ENCODE data around the gene CRTAP. TPM values are rescaled to one million over a fixed set of nuclear protein-coding genes. Genes with fewer than 3 reads are reported as not detected.

CRTAP gene
- total and polyA plus RNA-seq, 8 donors: 17.6 to 71.0 (median 25.6) TPM

Other genes with a start within 250 kb of the CRTAP start
- gene CCR4, start 162.4 kb upstream of the CRTAP start, total RNA-seq: under 1 TPM in 4 of 6 donors, not detected in 2; 0.06 to 0.25 (median 0.09) TPM
- not detected for gene CCR4, start 162.4 kb upstream of the CRTAP start, polyA plus RNA-seq
- gene GLB1, start 16.9 kb upstream of the CRTAP start, total RNA-seq: 10 to 100 TPM; 18.0 to 47.0 (median 27.7) TPM
- gene GLB1, start 16.9 kb upstream of the CRTAP start, polyA plus RNA-seq: 10 to 100 TPM in 1 of 2 donors, 1 to 10 TPM in 1; 5.5 to 21.2 TPM
- 1 to 10 TPM; 2.8 to 6.7 (median 3.8) TPM for gene TMPPE, start 16.9 kb upstream of the CRTAP start, total RNA-seq
- under 1 TPM; 0.26 to 0.76 TPM for gene TMPPE, start 16.9 kb upstream of the CRTAP start, polyA plus RNA-seq
- under 1 TPM; 0.05 to 0.49 (median 0.20) TPM for gene SUSD5, start 104.8 kb downstream of the CRTAP start, total RNA-seq
- under 1 TPM; 0.11 to 0.54 TPM for gene SUSD5, start 104.8 kb downstream of the CRTAP start, polyA plus RNA-seq
- gene FBXL2, start 163.4 kb downstream of the CRTAP start, total RNA-seq: 1 to 10 TPM; 1.8 to 7.8 (median 2.9) TPM
- gene FBXL2, start 163.4 kb downstream of the CRTAP start, polyA plus RNA-seq: 1 to 10 TPM; 2.5 to 5.0 TPM